ENCODE results near the gene ZDHHC8. TPM values are rescaled to one million over a fixed set of nuclear protein-coding genes. Genes with fewer than 3 reads are reported as not detected.
A peak's percentile ranks its signal among the peaks of the same experiment; 100 is the strongest.

The ZDHHC8 gene
- total and polyA plus RNA-seq, 12 donors = 5.7 to 109 (median 36.1) TPM

DNA sequence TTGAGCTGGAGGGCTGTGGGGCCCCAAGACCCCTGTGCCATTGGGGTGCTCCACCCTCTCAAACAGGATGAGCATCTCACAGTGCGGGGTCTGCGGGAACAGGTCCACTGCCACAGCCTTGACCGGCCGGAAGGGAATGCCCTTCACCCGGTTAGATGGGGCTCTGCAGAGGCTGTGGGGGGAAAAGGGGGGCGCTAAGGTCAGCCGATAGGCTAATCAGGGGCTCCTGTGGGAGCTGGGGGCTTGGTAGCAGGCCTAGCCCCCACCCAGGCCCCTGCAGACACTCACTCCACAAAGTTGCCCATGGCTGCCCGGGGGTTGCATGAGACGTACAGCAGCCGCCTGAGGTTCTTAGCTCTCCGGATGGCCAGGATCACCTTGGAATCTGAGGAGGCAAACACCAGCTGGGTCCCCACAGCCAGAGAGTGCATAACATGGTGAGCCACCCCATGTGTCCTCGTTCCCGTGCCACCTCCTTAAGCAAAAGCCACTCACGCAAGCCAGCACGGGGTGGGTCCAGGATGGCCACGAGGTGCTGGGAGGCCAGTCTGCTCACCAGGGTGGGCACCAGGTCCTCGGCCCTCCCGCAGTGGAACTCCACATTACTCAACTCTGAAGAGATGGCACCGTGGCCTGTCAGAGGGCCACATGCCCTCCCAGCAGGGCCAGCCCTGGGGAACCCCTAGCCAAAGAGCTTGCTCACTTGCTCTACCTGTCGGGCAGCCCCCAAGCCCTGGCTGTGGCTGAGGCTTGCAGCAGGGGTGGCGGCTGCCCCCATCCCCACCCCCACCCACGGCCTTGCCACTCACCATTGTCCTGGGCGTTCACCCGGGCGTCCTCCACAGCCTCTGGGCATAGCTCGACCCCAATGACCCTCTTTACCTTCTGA, 18.7 kb upstream of the ZDHHC8 start:
- WGBS, 4 donors = 64 to 82% (median 77%) methylated on average over 8 to 26 of the region's 26 CpGs
- Histone ChIP-seq H3K36me3 (replicated peaks in 1 of 2) (peaks cover 0 to 73% of the 10 kb centered on the region in 2 donors), H3K27ac (peak overlapping the region in 3 of 5 donors; percentile 51 to 52 (median 52))

DNA sequence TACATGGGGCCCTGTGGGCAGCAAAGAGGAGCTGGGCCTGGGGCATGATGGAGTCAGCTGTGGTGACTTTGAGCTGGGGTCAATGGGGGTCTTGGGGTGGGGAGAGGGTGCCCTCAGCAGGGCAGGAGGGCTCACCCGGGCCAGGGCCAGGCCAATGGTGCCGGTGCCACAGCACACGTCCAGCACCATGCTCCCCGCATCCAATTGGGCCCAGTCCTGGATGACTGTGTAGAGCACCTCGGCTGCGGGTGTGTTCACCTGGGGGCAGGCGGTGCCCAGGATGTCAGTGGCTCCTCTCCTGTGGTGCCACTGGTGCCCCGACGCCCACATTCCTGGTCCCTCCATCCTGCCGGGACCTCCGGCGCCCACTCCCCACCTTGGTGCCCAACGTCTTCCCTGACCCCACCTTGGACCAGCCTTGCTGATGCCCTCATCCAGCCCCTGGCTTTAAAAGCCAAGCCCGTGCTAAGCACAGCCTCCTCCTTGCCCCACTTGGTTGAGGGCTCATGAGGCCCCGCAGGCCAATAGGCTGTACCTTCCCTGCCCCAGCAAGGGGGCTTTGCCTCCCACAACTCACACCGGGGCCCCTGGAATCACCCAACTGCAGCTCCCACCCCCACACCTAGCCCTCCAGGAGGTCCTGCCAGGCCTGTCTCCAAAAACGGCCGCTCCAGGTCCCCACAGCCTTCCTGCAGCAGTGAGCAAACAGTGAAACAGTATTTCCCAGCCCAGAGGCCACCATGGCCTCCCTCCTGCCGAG, 17.9 kb upstream of the ZDHHC8 start:
- Histone ChIP-seq H3K4me1 (replicated peaks in 1 of 2) (peaks cover 18 to 22% of the 10 kb centered on the region in 2 donors), H3K36me3 (replicated peaks in 1 of 2) (peaks cover 0 to 64% of the 10 kb centered on the region in 2 donors), H3K27me3 (no peaks in the 10 kb centered on the region), H3K27ac (peak overlapping the region in 1 of 5 donors; percentile 52), H3K4me3 (no peak overlapping the region), H3K9me3 (replicated peaks in 1 of 3) (no peaks in the 10 kb centered on the region)
- TF ChIP-seq POLR2A (IDR thresholded peaks at IDR 0.05) = no peak
- TF ChIP-seq, protein P1, sequence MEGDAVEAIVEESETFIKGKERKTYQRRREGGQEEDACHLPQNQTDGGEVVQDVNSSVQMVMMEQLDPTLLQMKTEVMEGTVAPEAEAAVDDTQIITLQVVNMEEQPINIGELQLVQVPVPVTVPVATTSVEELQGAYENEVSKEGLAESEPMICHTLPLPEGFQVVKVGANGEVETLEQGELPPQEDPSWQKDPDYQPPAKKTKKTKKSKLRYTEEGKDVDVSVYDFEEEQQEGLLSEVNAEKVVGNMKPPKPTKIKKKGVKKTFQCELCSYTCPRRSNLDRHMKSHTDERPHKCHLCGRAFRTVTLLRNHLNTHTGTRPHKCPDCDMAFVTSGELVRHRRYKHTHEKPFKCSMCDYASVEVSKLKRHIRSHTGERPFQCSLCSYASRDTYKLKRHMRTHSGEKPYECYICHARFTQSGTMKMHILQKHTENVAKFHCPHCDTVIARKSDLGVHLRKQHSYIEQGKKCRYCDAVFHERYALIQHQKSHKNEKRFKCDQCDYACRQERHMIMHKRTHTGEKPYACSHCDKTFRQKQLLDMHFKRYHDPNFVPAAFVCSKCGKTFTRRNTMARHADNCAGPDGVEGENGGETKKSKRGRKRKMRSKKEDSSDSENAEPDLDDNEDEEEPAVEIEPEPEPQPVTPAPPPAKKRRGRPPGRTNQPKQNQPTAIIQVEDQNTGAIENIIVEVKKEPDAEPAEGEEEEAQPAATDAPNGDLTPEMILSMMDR (IDR thresholded peaks at IDR 0.05) = no peak
- 84 to 93% (median 88%) methylated on average over 8 to 19 of the region's 19 CpGs for WGBS, 4 donors
- peak in 1 of 7 donors; percentile 20 for DNase-seq
- intact Hi-C loops (cut with DNase I) = no loop called here

More for the DNA sequence above, 18.7 kb upstream of the ZDHHC8 start:
- no peak for TF ChIP-seq POLR2A (IDR thresholded peaks at IDR 0.05)
- TF ChIP-seq, protein P1 (IDR thresholded peaks at IDR 0.05) = no peak
- intact Hi-C loops (cut with DNase I) = no loop called here
- no peak overlapping the region for H3K4me3 ChIP-seq
- peaks cover 10 to 14% of the 10 kb centered on the region in 2 donors for H3K4me1 ChIP-seq (replicated peaks in 1 of 2)
- peak in 1 of 7 donors; percentile 17 for DNase-seq
- no peaks in the 10 kb centered on the region for H3K9me3 ChIP-seq (replicated peaks in 1 of 3)
- no peaks in the 10 kb centered on the region for H3K27me3 ChIP-seq

DNA sequence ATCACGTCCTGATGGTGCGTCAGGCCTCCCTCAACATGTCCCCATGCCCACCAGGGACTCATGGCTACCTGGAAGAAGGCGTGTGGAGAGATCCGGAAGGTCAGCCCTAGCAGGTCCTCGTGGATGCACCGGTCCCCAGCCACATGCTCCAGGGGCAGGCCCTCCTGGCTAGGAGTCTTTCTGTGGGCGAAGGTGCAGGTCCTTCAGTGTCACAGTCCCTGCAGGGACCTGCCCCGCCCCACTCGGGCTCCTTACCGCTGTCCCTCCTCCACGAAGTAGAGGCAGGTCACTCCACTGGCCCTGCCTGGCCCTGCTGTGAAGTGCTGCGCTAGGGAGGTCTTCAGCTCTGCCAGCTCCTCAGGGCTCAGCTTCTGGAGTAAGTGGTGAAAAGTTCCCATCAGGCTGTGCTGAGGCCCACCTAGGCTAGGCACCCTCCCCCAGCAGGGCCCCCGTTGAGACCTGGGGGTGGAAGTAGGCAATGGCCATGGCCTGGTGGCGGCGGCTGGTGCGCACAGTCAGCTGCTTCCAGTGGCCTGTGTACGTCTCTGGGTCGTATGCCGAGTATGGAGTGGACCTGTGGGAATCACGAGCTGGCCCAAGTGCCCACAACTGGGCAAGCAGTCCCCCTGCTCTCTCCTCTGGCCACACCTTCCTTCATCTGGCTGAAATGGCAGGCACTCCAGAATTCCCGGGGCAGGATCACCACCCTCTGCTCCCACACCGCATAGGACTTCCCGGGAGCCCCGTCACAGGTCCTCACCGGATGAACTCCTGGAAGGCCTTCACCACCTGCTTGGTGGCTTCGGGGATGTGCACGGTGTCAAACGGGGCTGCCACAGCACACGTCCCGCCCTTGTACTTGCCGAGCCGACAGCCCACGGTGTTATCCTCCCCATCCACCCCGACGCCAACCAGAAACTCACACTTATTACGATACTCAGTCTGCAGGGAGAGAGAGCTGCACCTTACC, 16.8 kb upstream of the ZDHHC8 start:
- H3K27ac ChIP-seq = no peak overlapping the region
- intact Hi-C loops (cut with DNase I) = no loop called here
- peaks cover 0 to 63% of the 10 kb centered on the region in 2 donors for H3K36me3 ChIP-seq (replicated peaks in 1 of 2)
- DNase-seq = peak in 1 of 7 donors; percentile 23
- no peaks in the 10 kb centered on the region for H3K9me3 ChIP-seq (replicated peaks in 1 of 3)
- H3K27me3 ChIP-seq = no peaks in the 10 kb centered on the region
- 87 to 91% (median 89%) methylated on average over 14 to 36 of the region's 36 CpGs for WGBS, 4 donors
- peaks cover 19 to 33% of the 10 kb centered on the region in 2 donors for H3K4me1 ChIP-seq (replicated peaks in 1 of 2)
- H3K4me3 ChIP-seq = no peak overlapping the region
- TF ChIP-seq, protein P1 (IDR thresholded peaks at IDR 0.05) = no peak
- no peak for TF ChIP-seq POLR2A (IDR thresholded peaks at IDR 0.05)
